Tibial nerve (tissue), 4 donors: ENCODE results near the gene GAN. TPM values are rescaled to one million over a fixed set of nuclear protein-coding genes. Genes with fewer than 3 reads are reported as not detected.
A peak's percentile ranks its signal among the peaks of the same experiment; 100 is the strongest.

Source experiments
- DNase-seq, 2 donors: peaks; one replicate each; pipeline ENCODE4 v3.0.0-alpha.2; 2019; ENCODE audit warnings: low spot score in 2 of 2
- H3K27ac ChIP-seq, 4 donors: fragments of 200-600 bp; sonication (generic) in 3 of 4; one replicate each; pipeline ENCODE4 v1.5.1; 2017 to 2019; ENCODE audit warnings: mild to moderate bottlenecking in 1 of 4
- H3K27me3 ChIP-seq, 2 donors: fragments of 200-600 bp; sonication (generic) in 1 of 2; one replicate each; pipeline versions ENCODE4 v1.5.1 to v1.6.0; 2017 to 2019
- H3K36me3 ChIP-seq, 3 donors: fragments of 200-600 bp; sonication (generic); one replicate each; pipeline ENCODE4 v1.5.1; 2018 to 2019
- H3K4me1 ChIP-seq, 4 donors: fragments of 200-600 bp; sonication (generic) in 3 of 4; one replicate each; pipeline ENCODE4 v1.5.1; 2017 to 2019
- H3K4me3 ChIP-seq, 4 donors: fragments of 200-600 bp; sonication (generic) in 3 of 4; one replicate each; pipeline ENCODE4 v1.5.1; 2017 to 2019; ENCODE audit warnings: mild to moderate bottlenecking in 1 of 4, moderate library complexity in 1 of 4
- H3K9me3 ChIP-seq, 4 donors: fragments of 200-600 bp; sonication (generic) in 3 of 4; one replicate each; pipeline ENCODE4 v1.5.1; 2017 to 2019
- EP300 ChIP-seq, 2 donors: sonication (generic); formaldehyde crosslinking; IDR thresholded peaks; one replicate each; pipeline ENCODE4 v1.6.1; 2017; ENCODE audit warnings: antibody characterized with exemption in 2 of 2, mild to moderate bottlenecking in 1 of 2
- POLR2A ChIP-seq, 2 donors: fragments of 450-650 bp; IDR thresholded peaks; one replicate each; pipeline ENCODE4 v1.6.1; 2017; ENCODE audit warnings: antibody characterized with exemption in 2 of 2, mild to moderate bottlenecking in 2 of 2, moderate library complexity in 2 of 2
- WGBS, 2 donors: methylation state at CpG; one replicate each; pipeline ENCODE4 v1.1.5; 2018; 5-methylcytosine and 5-hydroxymethylcytosine counted together
- total RNA-seq, 4 donors: library from RNA; depleted of rRNA; stranded (reverse); fragments of >200 nt; gene quantifications; one replicate each; pipeline ENCODE4 v1.1.0, GENCODE V29; 2016
- TF ChIP-seq, protein P1 (sequence below), 5 experiments: fragments of 200-600 bp in 3 of 5; fragments of 450-650 bp in 2 of 5; sonication (generic) in 3 of 5; IDR thresholded peaks; one replicate each; pipeline ENCODE4 v1.5.1; 2016 to 2019; ENCODE audit warnings: antibody characterized with exemption in 5 of 5, mild to moderate bottlenecking in 3 of 5, moderate library complexity in 2 of 5

The GAN gene
- total RNA-seq, 4 donors from 2014 or later, result 9.0 to 9.3 (median 9.1) TPM

DNA sequence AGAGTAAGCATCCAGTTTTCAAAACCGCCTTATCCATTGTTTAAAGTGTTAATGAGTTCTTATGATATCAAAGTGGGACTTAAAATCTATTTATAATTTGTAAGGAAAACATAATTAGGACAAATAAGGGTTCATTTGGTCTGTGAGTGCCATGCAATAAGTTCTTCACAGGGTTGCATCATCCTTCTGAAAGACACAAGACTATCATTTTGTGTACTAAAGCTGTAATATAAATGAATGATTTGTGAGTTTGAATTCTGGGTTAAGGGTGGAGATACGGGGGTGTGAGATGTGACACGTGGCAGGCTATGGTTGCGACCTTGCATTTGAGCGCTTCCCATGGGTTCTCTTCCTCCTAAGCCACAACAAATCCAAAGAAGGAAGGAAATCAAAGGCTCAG, 6.8 kb downstream of the GAN start:
- Histone ChIP-seq H3K27ac (no peak overlapping the region), H3K4me1 (peaks cover 0 to 51% (median 0%) of the 10 kb centered on the region in 4 donors), H3K9me3 (no peaks in the 10 kb centered on the region)

DNA sequence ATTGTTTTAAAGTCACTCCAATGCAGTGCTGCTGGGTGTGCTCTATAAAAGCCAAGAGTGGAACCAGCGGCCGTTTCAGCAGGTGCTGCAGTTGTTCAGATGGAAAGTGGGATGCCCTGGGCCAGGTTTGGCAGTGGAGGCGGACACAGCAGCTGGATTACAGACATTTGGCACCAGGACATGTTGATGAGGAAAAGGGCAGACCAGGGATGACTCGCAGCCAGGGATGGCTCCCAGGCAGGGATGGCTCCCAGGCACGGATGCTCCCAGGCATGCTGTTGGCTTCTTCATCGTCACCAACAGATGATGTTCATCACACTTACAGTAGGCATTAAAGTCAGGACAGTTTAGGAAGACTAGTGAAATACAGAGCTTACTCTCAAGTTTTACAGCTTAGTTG, 10.0 kb downstream of the GAN start:
- TF ChIP-seq POLR2A (IDR thresholded peaks at IDR 0.05) (no peak), EP300 (IDR thresholded peaks at IDR 0.05) (no peak)
- TF ChIP-seq, protein P1, sequence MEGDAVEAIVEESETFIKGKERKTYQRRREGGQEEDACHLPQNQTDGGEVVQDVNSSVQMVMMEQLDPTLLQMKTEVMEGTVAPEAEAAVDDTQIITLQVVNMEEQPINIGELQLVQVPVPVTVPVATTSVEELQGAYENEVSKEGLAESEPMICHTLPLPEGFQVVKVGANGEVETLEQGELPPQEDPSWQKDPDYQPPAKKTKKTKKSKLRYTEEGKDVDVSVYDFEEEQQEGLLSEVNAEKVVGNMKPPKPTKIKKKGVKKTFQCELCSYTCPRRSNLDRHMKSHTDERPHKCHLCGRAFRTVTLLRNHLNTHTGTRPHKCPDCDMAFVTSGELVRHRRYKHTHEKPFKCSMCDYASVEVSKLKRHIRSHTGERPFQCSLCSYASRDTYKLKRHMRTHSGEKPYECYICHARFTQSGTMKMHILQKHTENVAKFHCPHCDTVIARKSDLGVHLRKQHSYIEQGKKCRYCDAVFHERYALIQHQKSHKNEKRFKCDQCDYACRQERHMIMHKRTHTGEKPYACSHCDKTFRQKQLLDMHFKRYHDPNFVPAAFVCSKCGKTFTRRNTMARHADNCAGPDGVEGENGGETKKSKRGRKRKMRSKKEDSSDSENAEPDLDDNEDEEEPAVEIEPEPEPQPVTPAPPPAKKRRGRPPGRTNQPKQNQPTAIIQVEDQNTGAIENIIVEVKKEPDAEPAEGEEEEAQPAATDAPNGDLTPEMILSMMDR (IDR thresholded peaks at IDR 0.05), result no peak

More for the DNA sequence above, 6.8 kb downstream of the GAN start:
- Histone ChIP-seq H3K27me3 (no peaks in the 10 kb centered on the region), H3K4me3 (no peak overlapping the region), H3K36me3 (no peaks in the 10 kb centered on the region)
- 88 to 94% methylated on average over 5 of the region's 5 CpGs for WGBS, 2 donors
- no peak for DNase-seq
- TF ChIP-seq EP300 (IDR thresholded peaks at IDR 0.05) (no peak), POLR2A (IDR thresholded peaks at IDR 0.05) (no peak)
- TF ChIP-seq, protein P1 (IDR thresholded peaks at IDR 0.05), result no peak

DNA sequence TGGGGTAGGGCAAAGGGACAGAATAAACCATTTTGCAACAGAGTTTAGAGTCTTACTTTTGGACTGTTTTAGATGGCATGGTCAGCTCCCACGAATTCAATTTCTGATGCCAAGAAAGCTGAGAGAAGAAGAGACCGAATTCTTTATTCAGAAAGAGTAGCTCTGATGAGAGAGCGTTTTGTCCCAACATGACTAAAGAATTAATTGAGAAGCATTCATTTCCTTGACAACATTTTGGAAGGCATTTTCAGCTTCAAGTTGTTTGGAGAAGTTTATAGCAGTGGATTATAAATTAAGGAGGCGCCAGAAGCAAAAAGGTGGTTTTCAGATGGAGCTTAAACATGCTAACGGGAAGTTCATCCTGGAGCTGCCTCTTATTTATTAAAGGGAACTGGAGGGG, 12.2 kb downstream of the GAN start:
- no peak for DNase-seq
- H3K27ac ChIP-seq, result peak overlapping the region in 2 of 4 donors; percentile 30 to 36
- 47 to 56% methylated on average over 5 of the region's 5 CpGs for WGBS, 2 donors

More for the DNA sequence above, 10.0 kb downstream of the GAN start:
- Histone ChIP-seq H3K9me3 (no peaks in the 10 kb centered on the region), H3K4me3 (no peak overlapping the region), H3K27me3 (no peaks in the 10 kb centered on the region), H3K36me3 (no peaks in the 10 kb centered on the region), H3K27ac (no peak overlapping the region), H3K4me1 (peaks cover 0 to 32% (median 2%) of the 10 kb centered on the region in 4 donors)
- DNase-seq, result no peak
- 89 to 93% methylated on average over 6 of the region's 6 CpGs for WGBS, 2 donors

DNA sequence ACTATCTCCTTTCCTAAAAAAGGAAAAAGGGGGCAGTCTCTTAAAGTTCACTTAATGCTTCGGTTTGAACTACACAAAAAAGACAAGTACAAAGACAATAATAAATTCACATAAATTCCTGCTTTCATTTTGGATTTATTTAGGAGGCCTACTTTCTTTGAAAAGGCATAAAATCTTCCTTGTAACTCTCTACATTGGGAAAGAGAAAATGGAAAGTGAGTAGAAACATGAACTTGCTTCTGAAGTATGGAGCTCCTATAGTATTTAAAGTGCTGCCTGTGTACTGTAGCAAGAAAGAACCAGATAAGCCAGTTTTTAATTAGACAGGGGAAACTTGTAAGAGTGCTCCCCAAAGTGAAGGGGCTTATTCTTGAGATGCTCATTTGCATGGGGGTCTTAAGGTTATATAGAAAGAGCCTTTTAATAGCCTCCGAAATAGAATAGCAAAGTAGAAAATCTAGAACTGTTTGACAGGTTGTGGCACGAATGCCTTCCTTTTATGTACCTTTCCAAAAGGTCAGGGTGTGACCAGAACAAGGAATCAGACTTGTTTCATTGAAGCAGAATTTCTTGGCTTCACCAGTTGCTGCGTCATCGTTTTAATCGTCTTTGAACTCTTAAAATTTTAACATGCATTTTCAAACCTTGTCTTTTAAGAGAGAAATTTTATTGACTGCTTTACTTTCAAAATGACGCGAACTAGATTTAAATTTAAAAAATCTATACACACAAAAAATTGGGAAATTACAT, 12.9 kb downstream of the GAN start:
- H3K4me3 ChIP-seq, result no peak overlapping the region
- WGBS, 2 donors, result 71 to 74% methylated on average over 8 of the region's 8 CpGs
- no peaks in the 10 kb centered on the region for H3K27me3 ChIP-seq
- H3K9me3 ChIP-seq, result no peaks in the 10 kb centered on the region
- H3K27ac ChIP-seq, result peak overlapping the region in 2 of 4 donors; percentile 30 to 36
- TF ChIP-seq POLR2A (IDR thresholded peaks at IDR 0.05) (no peak), EP300 (IDR thresholded peaks at IDR 0.05) (no peak)
- TF ChIP-seq, protein P1 (IDR thresholded peaks at IDR 0.05), result no peak
- peaks cover 0 to 23% (median 2%) of the 10 kb centered on the region in 4 donors for H3K4me1 ChIP-seq
- H3K36me3 ChIP-seq, result peaks cover 0 to 4% (median 0%) of the 10 kb centered on the region in 3 donors
- DNase-seq, result no peak

More for the DNA sequence above, 12.2 kb downstream of the GAN start:
- H3K27me3 ChIP-seq, result no peaks in the 10 kb centered on the region
- H3K4me1 ChIP-seq, result peaks cover 0 to 23% (median 2%) of the 10 kb centered on the region in 4 donors
- no peak overlapping the region for H3K4me3 ChIP-seq
- no peaks in the 10 kb centered on the region for H3K9me3 ChIP-seq
- TF ChIP-seq POLR2A (IDR thresholded peaks at IDR 0.05), result no peak
- TF ChIP-seq EP300 (IDR thresholded peaks at IDR 0.05), result no peak
- TF ChIP-seq, protein P1 (IDR thresholded peaks at IDR 0.05), result no peak
- no peaks in the 10 kb centered on the region for H3K36me3 ChIP-seq

DNA sequence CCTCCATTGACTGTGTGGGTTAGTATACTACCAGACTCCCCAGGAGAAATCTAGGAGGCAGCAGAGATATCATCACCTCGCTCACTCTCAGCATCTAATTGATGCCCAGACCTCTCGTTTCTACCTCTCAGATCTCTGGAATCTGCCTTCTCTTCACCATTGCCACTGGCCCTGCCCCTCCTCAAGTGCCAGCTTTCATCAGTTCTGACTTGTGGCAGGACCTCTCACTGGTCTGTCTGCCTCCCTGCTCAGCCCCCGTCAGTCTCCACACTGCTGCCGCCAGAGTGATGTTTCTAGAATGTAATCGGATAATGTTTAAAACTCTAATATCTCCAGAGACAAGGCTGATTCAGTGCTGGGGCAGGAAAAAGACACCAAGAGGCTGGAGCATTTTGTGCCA, 15.2 kb downstream of the GAN start:
- TF ChIP-seq EP300 (IDR thresholded peaks at IDR 0.05) (no peak), POLR2A (IDR thresholded peaks at IDR 0.05) (no peak)
- TF ChIP-seq, protein P1 (IDR thresholded peaks at IDR 0.05), result no peak

More for the DNA sequence above, 15.2 kb downstream of the GAN start:
- no peaks in the 10 kb centered on the region for H3K9me3 ChIP-seq
- WGBS, 2 donors, result 68 to 77% methylated on average over 5 of the region's 5 CpGs
- peaks cover 0 to 18% (median 2%) of the 10 kb centered on the region in 4 donors for H3K4me1 ChIP-seq
- DNase-seq, result no peak
- H3K4me3 ChIP-seq, result no peak overlapping the region
- no peaks in the 10 kb centered on the region for H3K27me3 ChIP-seq
- no peak overlapping the region for H3K27ac ChIP-seq
- H3K36me3 ChIP-seq, result peaks cover 0 to 11% (median 0%) of the 10 kb centered on the region in 3 donors
